GM13977 (cell line): ENCODE measurements around the gene TEX51.

Experiments used
- DNase-seq: peaks from one replicate; pipeline ENCODE4 v3.0.0; 2012; ENCODE audit warnings: low spot score
- in situ Hi-C: fragments of 300-500 bp; cut with MboI; formaldehyde crosslinking; loops from one replicate; pipeline ENCODE4 v1.12.0; 2022; ENCODE audit warnings: low sequenced_read_pairs, low pct_unique_long_range_greater_than_20kb, mixed read lengths, inconsistent platforms; ENCODE audit not compliant: unreplicated experiment
- TF ChIP-seq, protein P1 (sequence below): IDR thresholded peaks from 2 replicates; pipeline ENCODE4 v1.5.1; 2012; ENCODE audit warnings: mild to moderate bottlenecking, control low read depth; ENCODE audit not compliant: insufficient read depth; ENCODE audit errors: extremely low read depth, missing control alignments

Gene TEX51

DNA sequence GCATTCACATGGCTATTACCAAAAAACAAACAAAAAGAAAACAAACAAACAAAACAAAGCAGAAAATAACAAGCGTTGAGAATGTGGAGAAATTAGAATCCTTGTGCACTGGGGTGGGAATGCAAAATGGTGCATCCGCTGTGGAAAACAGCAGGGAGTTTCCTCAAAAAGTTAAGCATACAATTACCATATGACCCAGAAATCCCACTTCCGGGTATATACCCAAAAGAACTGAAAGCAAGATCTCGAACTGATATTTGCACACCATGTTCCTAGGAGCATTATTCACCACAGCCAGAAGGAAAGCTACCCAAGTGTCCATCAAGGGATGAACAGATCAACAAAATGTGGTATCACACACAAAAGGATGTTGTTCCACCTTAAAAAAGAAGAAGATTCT lies 17.9 kb upstream of the TEX51 start:
- no peak for DNase-seq
- TF ChIP-seq, protein P1, sequence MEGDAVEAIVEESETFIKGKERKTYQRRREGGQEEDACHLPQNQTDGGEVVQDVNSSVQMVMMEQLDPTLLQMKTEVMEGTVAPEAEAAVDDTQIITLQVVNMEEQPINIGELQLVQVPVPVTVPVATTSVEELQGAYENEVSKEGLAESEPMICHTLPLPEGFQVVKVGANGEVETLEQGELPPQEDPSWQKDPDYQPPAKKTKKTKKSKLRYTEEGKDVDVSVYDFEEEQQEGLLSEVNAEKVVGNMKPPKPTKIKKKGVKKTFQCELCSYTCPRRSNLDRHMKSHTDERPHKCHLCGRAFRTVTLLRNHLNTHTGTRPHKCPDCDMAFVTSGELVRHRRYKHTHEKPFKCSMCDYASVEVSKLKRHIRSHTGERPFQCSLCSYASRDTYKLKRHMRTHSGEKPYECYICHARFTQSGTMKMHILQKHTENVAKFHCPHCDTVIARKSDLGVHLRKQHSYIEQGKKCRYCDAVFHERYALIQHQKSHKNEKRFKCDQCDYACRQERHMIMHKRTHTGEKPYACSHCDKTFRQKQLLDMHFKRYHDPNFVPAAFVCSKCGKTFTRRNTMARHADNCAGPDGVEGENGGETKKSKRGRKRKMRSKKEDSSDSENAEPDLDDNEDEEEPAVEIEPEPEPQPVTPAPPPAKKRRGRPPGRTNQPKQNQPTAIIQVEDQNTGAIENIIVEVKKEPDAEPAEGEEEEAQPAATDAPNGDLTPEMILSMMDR, result no peak
- in situ Hi-C loops, result no loop called here

DNA sequence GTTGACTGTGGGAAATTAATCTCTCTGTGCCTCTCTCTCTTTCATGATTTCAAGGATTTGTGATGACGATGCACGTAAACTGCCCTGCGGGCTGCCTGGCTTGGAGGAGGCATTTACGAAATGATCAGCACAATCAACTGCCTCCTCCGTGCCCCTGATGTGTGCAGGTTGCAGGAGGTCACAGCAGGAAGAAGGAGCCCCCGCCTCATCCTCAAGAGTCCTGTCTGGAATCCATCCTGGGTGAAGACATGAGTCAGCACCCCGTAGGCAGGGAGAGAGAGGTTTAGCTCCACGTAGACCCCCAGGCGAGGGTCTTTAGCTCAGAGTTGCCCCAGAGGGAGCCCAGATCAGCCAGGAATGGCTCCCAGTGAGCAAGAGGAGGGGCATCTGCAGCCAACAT lies 17.1 kb upstream of the TEX51 start:
- DNase-seq, result no peak
- in situ Hi-C loops, result no loop called here
- TF ChIP-seq, protein P1, result no peak

DNA sequence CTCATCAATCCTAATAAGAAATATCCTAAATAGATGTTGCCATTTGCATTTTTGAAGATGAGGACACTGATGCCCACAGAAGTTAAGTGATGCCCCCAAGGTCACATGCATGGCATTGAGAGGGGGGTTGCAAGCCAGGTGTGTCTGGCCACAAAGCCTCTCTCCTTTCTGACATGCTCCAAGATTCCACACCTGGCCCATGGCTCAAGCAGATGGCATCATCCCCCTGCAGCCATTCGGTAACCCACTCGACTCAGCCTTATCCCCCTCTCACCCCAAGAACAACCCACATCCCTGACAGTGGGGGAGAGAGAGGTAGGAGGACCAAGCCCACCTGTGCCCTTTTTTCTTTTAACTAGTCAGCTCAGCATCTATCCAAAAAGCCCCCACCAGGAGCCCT lies 16.5 kb upstream of the TEX51 start:
- TF ChIP-seq, protein P1, result no peak
- DNase-seq, result no peak
- in situ Hi-C loops, result no loop called here

DNA sequence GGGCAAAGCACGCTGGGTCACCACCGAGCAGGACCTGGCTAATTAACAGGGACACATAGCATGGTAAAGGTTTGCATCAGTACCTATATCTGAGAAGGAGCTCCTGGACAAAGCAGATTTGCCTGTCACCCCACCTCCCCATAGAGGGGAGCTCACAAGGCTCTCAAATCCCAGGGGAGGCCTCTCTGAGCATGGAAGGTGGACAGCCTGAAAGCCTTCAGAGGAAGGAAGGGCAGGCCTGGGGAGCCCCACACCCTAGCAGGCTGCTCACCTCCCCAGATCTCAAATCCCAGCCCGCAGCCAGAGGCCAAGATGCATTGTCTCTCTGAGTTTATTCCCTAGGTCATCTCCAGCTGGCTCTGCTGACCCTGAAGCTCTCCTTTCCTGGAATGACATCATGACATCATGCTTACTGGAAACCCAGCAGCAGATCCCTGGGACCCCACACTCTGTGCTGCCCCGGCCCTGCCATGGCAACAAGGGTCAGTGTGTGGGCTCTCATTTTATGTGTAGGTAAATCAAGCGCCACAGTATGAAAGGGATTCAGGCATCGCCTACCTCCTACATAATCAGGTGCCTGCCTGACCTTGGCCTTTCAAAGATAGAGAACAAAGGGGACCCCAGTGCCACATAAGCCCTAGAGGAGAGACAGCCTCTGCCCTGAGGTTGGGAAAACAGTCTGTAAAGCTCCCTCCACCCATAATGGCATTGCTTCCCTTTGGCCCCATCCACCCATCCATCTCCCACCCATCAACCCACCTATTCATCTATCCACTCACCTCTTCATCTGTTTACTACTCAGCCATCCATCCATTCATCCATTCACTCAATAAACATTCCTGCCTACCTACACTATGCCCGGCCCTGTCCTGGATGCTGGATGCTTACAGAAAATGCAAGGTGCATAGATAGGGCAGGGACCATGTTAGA lies 15.7 kb upstream of the TEX51 start:
- TF ChIP-seq, protein P1, result no peak
- in situ Hi-C loops, result no loop called here
- no peak for DNase-seq

DNA sequence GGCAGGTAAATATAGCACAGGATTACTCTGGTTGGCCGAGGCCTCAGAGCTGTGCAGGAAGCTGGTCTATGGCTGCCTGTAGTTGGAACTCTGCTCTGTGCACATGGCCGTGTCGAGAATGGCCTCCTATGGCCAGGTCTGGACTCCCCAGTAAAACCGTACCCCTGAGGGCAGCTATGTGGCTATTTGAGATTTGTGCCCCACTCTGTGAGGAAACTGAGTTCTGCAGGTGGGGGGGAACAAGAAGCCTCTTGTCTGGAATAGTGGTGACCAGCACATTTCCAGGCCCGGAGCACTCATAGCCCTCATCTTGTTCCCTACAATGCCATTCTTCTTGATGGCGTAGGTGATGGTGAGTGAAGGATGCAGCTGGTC lies 15.0 kb upstream of the TEX51 start:
- TF ChIP-seq, protein P1, result no peak
- in situ Hi-C loops, result no loop called here
- no peak for DNase-seq

DNA sequence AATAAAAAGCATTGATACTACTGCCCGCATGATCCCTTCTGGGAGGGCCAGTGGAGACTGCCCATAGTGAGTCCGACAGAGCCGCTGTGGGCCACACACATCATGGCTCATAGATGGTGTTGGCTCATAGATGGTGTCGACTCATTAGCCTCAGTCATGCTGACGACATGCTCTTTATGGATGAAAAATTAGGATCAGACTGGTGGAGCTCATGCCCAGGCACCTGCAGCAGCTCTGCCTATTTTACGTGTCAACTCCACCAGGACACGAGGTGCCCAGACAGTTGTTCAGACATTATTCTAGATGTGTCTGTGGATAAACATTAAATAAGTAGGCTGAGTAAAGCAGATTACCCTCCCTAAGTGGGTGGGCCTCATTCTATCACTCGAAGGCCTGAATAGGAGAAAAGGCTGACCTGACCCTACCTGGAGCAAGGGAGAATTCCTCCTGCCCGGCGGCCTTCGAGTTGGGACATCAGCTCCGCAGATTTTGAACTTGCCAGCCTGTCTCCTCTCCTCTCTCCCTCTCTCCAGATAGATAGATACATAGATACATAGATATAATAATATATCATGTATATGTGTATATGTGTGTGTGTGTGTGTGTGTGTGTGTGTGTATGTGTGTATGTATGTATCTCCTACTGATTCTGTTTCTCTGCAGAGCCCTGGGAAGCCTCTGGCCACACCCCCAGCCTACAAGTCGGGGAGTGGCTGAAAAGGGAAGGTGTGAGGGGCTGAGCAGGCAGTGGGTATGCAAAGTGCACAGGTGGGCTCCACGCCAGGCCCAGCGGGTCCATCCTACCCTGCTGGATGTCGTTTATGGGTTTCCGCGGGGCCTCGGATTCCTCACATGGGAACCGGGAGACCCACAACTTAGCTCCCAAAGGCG lies 13.6 kb upstream of the TEX51 start:
- in situ Hi-C loops, result no loop called here
- TF ChIP-seq, protein P1, result no peak

More for the DNA sequence above, 13.6 kb upstream of the TEX51 start:
- no peak for DNase-seq
